HCT116 (cell line): ENCODE measurements around the gene MCL1. TPM values are rescaled to one million over a fixed set of nuclear protein-coding genes. Genes with fewer than 3 reads are reported as not detected.
"Not testable (repeated sequence)": the region's sequence is repeated elsewhere in the genome, so short reads cannot be mapped to it uniquely, and the experiment has no call there.

Source experiments
- ATAC-seq: fragments of 200-7000 bp; cut with Tn5 transposase; 2 replicates; pipeline ENCODE4 v1.9.1; 2020; ENCODE audit warnings: mild to moderate bottlenecking, moderate library complexity
- BruUV-seq: library from RNA; stranded (reverse); fragments of 400-500 nt; replicated peaks from 2 replicates; lab custom pipeline; 2021; lab: Mats Ljungman, UMichigan
- CTCF ChIA-PET: fragments of 300-600 bp; sonication (Branson Sonifier 250); formaldehyde crosslinking; loops from one replicate; lab custom pipeline; 2021; ENCODE audit warnings: antibody characterized with exemption; lab: Charles Lee
- POLR2A ChIA-PET: fragments of 300-600, 350-600 bp; sonication (Branson Sonifier 250); formaldehyde crosslinking; loops from one replicate; lab custom pipeline; 2021; ENCODE audit warnings: antibody characterized with exemption; lab: Charles Lee
- RAD21 ChIA-PET, 2 experiments: fragments of 300-600 bp; sonication (Branson Sonifier 250); formaldehyde crosslinking; loops; one replicate each; lab custom pipeline; 2023; ENCODE audit warnings: low total read pairs in 2 of 2; ENCODE audit not compliant: uncharacterized antibody in 2 of 2, unreplicated experiment in 2 of 2, low non-redundant PET in 1 of 2; lab: Charles Lee
- DNase-seq: peaks from one replicate; pipeline ENCODE4 v3.0.0-alpha.2; 2010; ENCODE audit warnings: low read depth, low spot score
- H2AFZ ChIP-seq: fragments of 200-600 bp; shearing (Covaris generic), sonication (generic); 2 replicates; pipeline ENCODE4 v1.6.1; 2017; ENCODE audit warnings: low read depth, mixed run types, mixed read lengths, antibody characterized with exemption, low read length; ENCODE audit not compliant: poor library complexity, severe bottlenecking
- H3K27ac ChIP-seq: 2 replicates; pipeline ENCODE4 v1.5.1; 2012; ENCODE audit warnings: low read depth, low read length
- H3K27me3 ChIP-seq: fragments of 200-600 bp; sonication (generic); 2 replicates; pipeline ENCODE4 v1.6.1; 2016; ENCODE audit warnings: mixed run types, low read length, mixed read lengths; ENCODE audit not compliant: insufficient read depth
- H3K36me3 ChIP-seq, 2 experiments: fragments of 200-500 bp in 1 of 2; fragments of 200-600 bp in 1 of 2; sonication (Bioruptor generic) in 1 of 2; sonication (generic) in 1 of 2; 2 replicates each; pipeline versions ENCODE4 v1.5.1 to v1.6.1; 2014 to 2016; ENCODE audit warnings: low read length in 2 of 2, inconsistent platforms in 1 of 2, mixed read lengths in 1 of 2, mixed run types in 1 of 2; ENCODE audit not compliant: insufficient read depth in 2 of 2, control insufficient read depth in 1 of 2
- H3K4me1 ChIP-seq, 2 experiments: fragments of 200-600 bp in 1 of 2; sonication (generic) in 1 of 2; 2 replicates each; pipeline versions ENCODE4 v1.5.1 to v1.6.1; 2012 to 2017; ENCODE audit warnings: low read length in 2 of 2, inconsistent platforms in 1 of 2, mild to moderate bottlenecking in 1 of 2, mixed read lengths in 1 of 2, mixed run types in 1 of 2, moderate library complexity in 1 of 2; ENCODE audit not compliant: insufficient read depth in 2 of 2, control insufficient read depth in 1 of 2
- H3K4me2 ChIP-seq: fragments of 200-600 bp; sonication (generic); 2 replicates; pipeline ENCODE4 v1.6.1; 2017; ENCODE audit warnings: mixed run types, low read length, mixed read lengths
- H3K4me3 ChIP-seq, 2 experiments: fragments of 200-600 bp in 1 of 2; sonication (generic) in 1 of 2; replicated peaks in 1 of 2; 2 replicates each; pipeline ENCODE4 v1.5.1; 2011 to 2016; ENCODE audit warnings: low read length in 2 of 2, control low read depth in 1 of 2, low read depth in 1 of 2, mild to moderate bottlenecking in 1 of 2, mixed read lengths in 1 of 2, mixed run types in 1 of 2
- H3K79me2 ChIP-seq: fragments of 200-600 bp; sonication (generic); 2 replicates; pipeline ENCODE4 v1.6.1; 2017; ENCODE audit warnings: mild to moderate bottlenecking, mixed run types, low read length, moderate library complexity, mixed read lengths; ENCODE audit not compliant: insufficient read depth
- H3K9ac ChIP-seq: fragments of 200-600 bp; sonication (generic); 2 replicates; pipeline ENCODE4 v1.6.1; 2016; ENCODE audit warnings: low read length, mixed read lengths
- H3K9me2 ChIP-seq: fragments of 200-600 bp; sonication (generic), shearing (Covaris generic); 2 replicates; pipeline ENCODE4 v1.6.1; 2017; ENCODE audit warnings: mixed run types, mild to moderate bottlenecking, moderate library complexity; ENCODE audit not compliant: insufficient read depth
- H3K9me3 ChIP-seq, 2 experiments: fragments of 200-500 bp in 1 of 2; fragments of 200-600 bp in 1 of 2; sonication (Bioruptor generic) in 1 of 2; sonication (generic) in 1 of 2; 2 replicates each; pipeline ENCODE4 v1.6.1; 2014 to 2017; ENCODE audit warnings: low read length in 2 of 2, mixed read lengths in 2 of 2, inconsistent platforms in 1 of 2, low read depth in 1 of 2, mild to moderate bottlenecking in 1 of 2, mixed run types in 1 of 2, moderate library complexity in 1 of 2; ENCODE audit not compliant: control insufficient read depth in 1 of 2, insufficient read depth in 1 of 2
- H4K20me1 ChIP-seq: fragments of 200-600 bp; sonication (generic), shearing (Covaris generic); 2 replicates; pipeline ENCODE4 v1.6.1; 2017; ENCODE audit warnings: mixed run types, mild to moderate bottlenecking, moderate library complexity; ENCODE audit not compliant: insufficient read depth
- CEBPB ChIP-seq: IDR thresholded peaks from 2 replicates; pipeline ENCODE4 v1.6.1; 2012; ENCODE audit warnings: low read depth
- EZH2 ChIP-seq: fragments of 200-600 bp; sonication (generic); IDR thresholded peaks from 2 replicates; pipeline ENCODE4 v1.6.1; 2017; ENCODE audit warnings: antibody characterized with exemption, mixed run types
- EZH2phosphoT487 ChIP-seq: fragments of 200-600 bp; IDR thresholded peaks from 2 replicates; pipeline ENCODE4 v1.6.1; 2018; ENCODE audit warnings: antibody characterized with exemption, borderline replicate concordance
- JUND ChIP-seq: IDR thresholded peaks from 2 replicates; pipeline ENCODE4 v1.6.1; 2012
- POLR2AphosphoS5 ChIP-seq: IDR thresholded peaks from 2 replicates; pipeline ENCODE4 v1.6.1; 2011; ENCODE audit warnings: mild to moderate bottlenecking, low read depth, low read length, moderate library complexity
- RAD21 ChIP-seq: IDR thresholded peaks from 2 replicates; pipeline ENCODE4 v1.6.1; 2012; ENCODE audit warnings: low read depth, mild to moderate bottlenecking
- SIN3A ChIP-seq: IDR thresholded peaks from 2 replicates; pipeline ENCODE4 v1.6.1; 2012; ENCODE audit warnings: low read depth
- SRF ChIP-seq: IDR thresholded peaks from 2 replicates; pipeline ENCODE4 v1.6.1; 2012; ENCODE audit warnings: low read depth
- TCF7L2 ChIP-seq: IDR thresholded peaks from 2 replicates; pipeline ENCODE4 v1.7.0; 2011; ENCODE audit warnings: borderline replicate concordance, inconsistent platforms; ENCODE audit not compliant: insufficient read depth, insufficient read length; ENCODE audit errors: extremely low read depth
- ZBTB33 ChIP-seq: IDR thresholded peaks from 2 replicates; pipeline ENCODE4 v1.6.1; 2011; ENCODE audit warnings: mild to moderate bottlenecking, low read length, moderate library complexity; ENCODE audit not compliant: insufficient replicate concordance; ENCODE audit errors: extremely low read depth
- ZNF274 ChIP-seq: fragments of 200-500 bp; sonication (Bioruptor generic); IDR thresholded peaks from 2 replicates; pipeline ENCODE4 v1.6.1; 2014; ENCODE audit warnings: mild to moderate bottlenecking, low read depth, low read length, inconsistent platforms
- intact Hi-C: fragments of 100-400 bp; cut with micrococcal nuclease; formaldehyde crosslinking; loops from 2 replicates; pipeline ENCODE4 v1.10.0; 2022
- total RNA-seq: library from RNA; stranded (reverse); gene quantifications from one replicate; pipeline ENCODE4 v1.2.1, GENCODE V29; 2021; ENCODE audit not compliant: unreplicated experiment

The MCL1 gene
- total RNA-seq, 1 experiment from 2014 or later, result 146 TPM

GRCh38 chr1:150609732-150610131 lies 30.3 kb upstream of the MCL1 start:
- Histone ChIP-seq H3K4me2 (no peak overlapping the region), H3K9me2 (no peaks in the 10 kb centered on the region), H3K4me1 (peaks cover 25 to 48% of the 10 kb centered on the region in 2 experiments), H3K27ac (no peak overlapping the region), H3K79me2 (no peaks in the 10 kb centered on the region), H3K36me3 (peaks cover 3 to 4% of the 10 kb centered on the region in 2 experiments; a peak in 1 of 4 replicates), H3K9me3 (no peaks in the 10 kb centered on the region), H3K27me3 (no peaks in the 10 kb centered on the region), H2AFZ (no peak overlapping the region), H4K20me1 (no peaks in the 10 kb centered on the region), H3K9ac (no peak overlapping the region), H3K4me3 (no peak overlapping the region)
- DNase-seq (no peak), ATAC-seq (no peak)
- TF ChIP-seq EZH2phosphoT487, result no peak
- no peak for TF ChIP-seq ZNF274
- TF ChIP-seq SIN3A, result no peak
- ChIA-PET POLR2A (interaction anchor here (1.0 kb wide), 1 partner anchor 30 kb away, joined by 4 read pairs; the partner anchor contains the start of gene MCL1), RAD21 (no interaction called here), CTCF (interaction anchor here (0.7 kb wide), 1 partner anchor 94 kb away, joined by 3 read pairs; no protein-coding TSS in a partner anchor)
- no TSS peak for BruUV-seq
- intact Hi-C loops, result no loop called here

DNA sequence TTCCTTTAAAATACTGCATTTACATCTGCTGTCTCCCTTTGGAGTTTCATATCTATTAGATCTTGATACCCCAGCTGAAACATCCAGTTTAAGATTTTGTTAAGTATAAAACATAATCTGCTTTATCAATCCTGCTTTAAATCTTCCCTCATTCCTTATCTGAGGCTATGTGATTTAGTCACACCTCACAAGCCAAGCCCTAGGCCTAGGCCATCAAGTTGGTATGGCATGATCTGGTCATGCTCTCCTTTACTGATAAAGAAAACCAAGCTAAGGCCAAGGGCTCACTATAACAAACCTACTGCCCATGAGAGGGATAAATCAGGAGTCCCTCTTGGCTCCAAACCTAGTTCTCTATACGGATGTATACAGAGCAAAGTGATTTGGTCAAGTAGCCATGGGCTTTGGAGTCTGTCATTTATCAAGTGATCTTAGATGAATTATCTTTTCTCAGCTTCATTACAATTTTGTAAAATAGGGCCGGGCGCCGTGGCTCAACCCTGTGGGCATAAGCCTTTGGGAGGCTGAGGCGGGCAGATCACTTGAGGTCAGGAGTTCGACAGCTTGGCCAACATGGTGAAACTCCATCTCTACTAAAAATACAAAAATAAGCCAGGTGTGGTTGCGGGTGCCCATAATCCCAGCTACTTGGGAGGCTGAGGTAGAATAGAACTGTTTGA lies 27.2 kb upstream of the MCL1 start:
- DNase-seq, result no peak
- H3K36me3 ChIP-seq, result 0 out of 4 replicates have a peak, but pooled peaks cover 0 to 4% of the 10 kb centered on the region in 2 experiments
- CTCF ChIA-PET, result no interaction called here
- no peak overlapping the region for H3K4me2 ChIP-seq
- no peaks in the 10 kb centered on the region for H3K9me3 ChIP-seq
- no peak overlapping the region for H3K9ac ChIP-seq
- TF ChIP-seq EZH2, result no peak
- no peak for TF ChIP-seq POLR2AphosphoS5
- no peak for TF ChIP-seq ZBTB33
- no peak for TF ChIP-seq EZH2phosphoT487
- no peak for TF ChIP-seq RAD21
- no peak for TF ChIP-seq SRF
- TF ChIP-seq JUND, result no peak
- no peak for TF ChIP-seq TCF7L2
- no peak for TF ChIP-seq CEBPB
- POLR2A ChIA-PET, result interaction anchor here (1.2 to 2.3 kb wide), 2 partner anchors 23 to 27 kb away, joined by 4 to 11 read pairs; partner anchors contain the start of genes ENSA and MCL1
- H3K79me2 ChIP-seq, result no peaks in the 10 kb centered on the region
- intact Hi-C loops, result no loop called here
- ATAC-seq, result no peak
- no TSS peak for BruUV-seq
- no peaks in the 10 kb centered on the region for H4K20me1 ChIP-seq
- H3K27me3 ChIP-seq, result no peaks in the 10 kb centered on the region
- H3K4me3 ChIP-seq, result no peak overlapping the region
- no peak overlapping the region for H2AFZ ChIP-seq
- RAD21 ChIA-PET, result no interaction called here
- H3K9me2 ChIP-seq, result no peaks in the 10 kb centered on the region
- no peak overlapping the region for H3K27ac ChIP-seq
- peaks cover 20 to 39% of the 10 kb centered on the region in 2 experiments for H3K4me1 ChIP-seq

GRCh38 chr1:150605451-150605731 lies 26.0 kb upstream of the MCL1 start:
- Histone ChIP-seq H3K4me1 (peaks cover 20 to 34% of the 10 kb centered on the region in 2 experiments), H3K4me2 (peak overlapping the region; percentile 68), H3K27ac (peak overlapping the region; percentile 87), H3K9ac (peak overlapping the region; percentile 56)
- H3K9me2 ChIP-seq, BruUV-seq, H3K79me2 ChIP-seq, H3K4me3 ChIP-seq, H3K9me3 ChIP-seq, intact Hi-C loops, DNase-seq, H2AFZ ChIP-seq, H4K20me1 ChIP-seq, ATAC-seq, H3K36me3 ChIP-seq, H3K27me3 ChIP-seq: not testable (repeated sequence)
- ChIA-PET RAD21 (interaction anchor here in 1 of 2 experiments (0.7 kb wide), 1 partner anchor 56 kb away, joined by 3 read pairs; the partner anchor contains the start of gene ADAMTSL4), CTCF (interaction anchor here (1.7 kb wide), 1 partner anchor 26 kb away, joined by 4 read pairs; the partner anchor contains the start of gene MCL1), POLR2A (interaction anchor here (0.7 to 3.5 kb wide), 8 partner anchors 14 to 108 kb away, joined by 3 to 31 read pairs (median 4); partner anchors contain the start of genes ENSA, GOLPH3L and MCL1)
